A549 (cell line): ENCODE data around the gene SYNGR2. TPM values are rescaled to one million over a fixed set of nuclear protein-coding genes. Genes with fewer than 3 reads are reported as not detected.

Experiments
- ATAC-seq, 2 experiments: fragments of 200-7000 bp in 1 of 2; fragments of >200 bp in 1 of 2; cut with Nextera tagmentation in 1 of 2; cut with Tn5 transposase in 1 of 2; 3 replicates each; pipeline versions ENCODE4 v1.8.0 to v1.9.1; 2018 to 2020; ENCODE audit warnings: mild to moderate bottlenecking in 1 of 2, moderate library complexity in 1 of 2
- CTCF ChIA-PET: fragments of 300-600 bp; sonication (Branson Sonifier 250); formaldehyde crosslinking; extraction: SDS; loops from one replicate; lab custom pipeline; 2021; ENCODE audit warnings: antibody characterized with exemption, inconsistent platforms; lab: Yijun Ruan, JAX
- POLR2A ChIA-PET: fragments of 350-600 bp; formaldehyde crosslinking; extraction: SDS; loops from one replicate; lab custom pipeline; 2021; ENCODE audit warnings: antibody characterized with exemption, inconsistent platforms; lab: Yijun Ruan, JAX
- DNase-seq, 2 experiments: peaks; one replicate each; pipeline versions ENCODE4 v3.0.0 to v3.0.0-alpha.2; 2011 to 2016; ENCODE audit warnings: low read depth in 1 of 2, low spot score in 1 of 2
- FAIRE-seq: peaks from 2 replicates; lab custom pipeline; 2011; peaks lifted over from hg19 to GRCh38; lab: Jason Lieb, UNC
- H3K27ac ChIP-seq, 2 experiments: fragments of >200 bp; sonication (Bioruptor Twin); formaldehyde crosslinking; 3 replicates each; pipeline ENCODE4 v1.5.1; 2016 to 2017
- H3K4me1 ChIP-seq: fragments of >200 bp; sonication (Bioruptor Twin); formaldehyde crosslinking; 3 replicates; pipeline ENCODE4 v1.6.1; 2016
- H3K4me2 ChIP-seq: fragments of >200 bp; sonication (Bioruptor Twin); formaldehyde crosslinking; 3 replicates; pipeline ENCODE4 v1.6.1; 2016
- H3K4me3 ChIP-seq: fragments of >200 bp; sonication (Bioruptor Twin); formaldehyde crosslinking; 3 replicates; pipeline ENCODE4 v1.5.1; 2016
- H3K9me3 ChIP-seq: fragments of >200 bp; sonication (Bioruptor Twin); formaldehyde crosslinking; 3 replicates; pipeline ENCODE4 v1.6.1; 2016
- ATOH8 ChIP-seq: fragments of 250-450 bp; sonication (Bioruptor Pico); IDR thresholded peaks from 2 replicates; pipeline ENCODE4 v1.5.0; 2020; ENCODE audit warnings: low read depth, mild to moderate bottlenecking, moderate library complexity
- BHLHE40 ChIP-seq: IDR thresholded peaks from 2 replicates; pipeline ENCODE4 v1.6.1; 2012; ENCODE audit warnings: low read depth, low read length, inconsistent platforms
- HOXB5 ChIP-seq: fragments of 250-450 bp; sonication (Bioruptor Pico); IDR thresholded peaks from 2 replicates; pipeline ENCODE4 v1.5.0; 2020; ENCODE audit warnings: mild to moderate bottlenecking, moderate library complexity
- MYC ChIP-seq: IDR thresholded peaks from 2 replicates; pipeline ENCODE4 v1.6.1; 2012; ENCODE audit warnings: mild to moderate bottlenecking, inconsistent platforms, low read length, improper control_type of control experiment, borderline replicate concordance
- PHF8 ChIP-seq: fragments of 200-600 bp; sonication (generic); IDR thresholded peaks from 2 replicates; pipeline ENCODE4 v1.6.1; 2016; ENCODE audit warnings: low read depth, mild to moderate bottlenecking, antibody characterized with exemption, moderate library complexity, borderline replicate concordance
- RNF2 ChIP-seq: fragments of 200-600 bp; sonication (generic); IDR thresholded peaks from 2 replicates; pipeline ENCODE4 v1.6.1; 2016; ENCODE audit warnings: low read depth, mild to moderate bottlenecking, antibody characterized with exemption, moderate library complexity, borderline replicate concordance
- SMC3 ChIP-seq: fragments of >200 bp; sonication (Bioruptor Twin); formaldehyde crosslinking; IDR thresholded peaks from 3 replicates; pipeline ENCODE4 v1.6.1; 2018; ENCODE audit warnings: inconsistent platforms
- ZC3H11A ChIP-seq: fragments of 450-650 bp; IDR thresholded peaks from 2 replicates; pipeline ENCODE4 v1.6.1; 2014; ENCODE audit warnings: antibody characterized with exemption, mild to moderate bottlenecking
- WGBS: methylation state at CpG from one replicate; pipeline ENCODE4 v1.1.6; 2017; ENCODE audit errors: missing lambda C conversion rate; 5-methylcytosine and 5-hydroxymethylcytosine counted together
- polyA plus RNA-seq, 4 experiments: library from polyadenylated mRNA; depleted of rRNA in 3 of 4; stranded (reverse); fragments of >200 nt; fragmentation: RNase III in 1 of 4; extraction: RNeasy Plus Mini Kit Qiagen cat#74134 plus additional on column Dnase treatment in 1 of 4; gene quantifications; 2 replicates in 3 of 4; 3 replicates in 1 of 4; pipeline ENCODE4 v1.2.3, GENCODE V29; 2011 to 2017
- small RNA-seq, 6 experiments: library from RNA; depleted of rRNA; stranded (forward); fragments of <200 nt; gene quantifications; one replicate each; pipeline ENCODE3, GENCODE V24; 2012
- TF ChIP-seq, protein P1 (sequence below): fragments of 250-450 bp; sonication (Bioruptor Pico); IDR thresholded peaks from 2 replicates; pipeline ENCODE4 v1.5.0; 2021; ENCODE audit warnings: mild to moderate bottlenecking, moderate library complexity, borderline replicate concordance
- TF ChIP-seq, protein P2 (sequence below): fragments of >200 bp; sonication (Bioruptor Twin); formaldehyde crosslinking; IDR thresholded peaks from 2 replicates; pipeline ENCODE4 v1.6.1; 2016

Gene SYNGR2
- polyA plus RNA-seq, 2 of the 4 experiments (the other 2 are of a cell fraction): 102 to 113 TPM

- TF ChIP-seq, protein P1, sequence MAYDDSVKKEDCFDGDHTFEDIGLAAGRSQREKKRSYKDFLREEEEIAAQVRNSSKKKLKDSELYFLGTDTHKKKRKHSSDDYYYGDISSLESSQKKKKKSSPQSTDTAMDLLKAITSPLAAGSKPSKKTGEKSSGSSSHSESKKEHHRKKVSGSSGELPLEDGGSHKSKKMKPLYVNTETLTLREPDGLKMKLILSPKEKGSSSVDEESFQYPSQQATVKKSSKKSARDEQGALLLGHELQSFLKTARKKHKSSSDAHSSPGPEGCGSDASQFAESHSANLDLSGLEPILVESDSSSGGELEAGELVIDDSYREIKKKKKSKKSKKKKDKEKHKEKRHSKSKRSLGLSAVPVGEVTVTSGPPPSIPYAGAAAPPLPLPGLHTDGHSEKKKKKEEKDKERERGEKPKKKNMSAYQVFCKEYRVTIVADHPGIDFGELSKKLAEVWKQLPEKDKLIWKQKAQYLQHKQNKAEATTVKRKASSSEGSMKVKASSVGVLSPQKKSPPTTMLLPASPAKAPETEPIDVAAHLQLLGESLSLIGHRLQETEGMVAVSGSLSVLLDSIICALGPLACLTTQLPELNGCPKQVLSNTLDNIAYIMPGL (CRISPR knock-in tag): no peak
- no peak for TF ChIP-seq ATOH8
- no peak for TF ChIP-seq BHLHE40
- TF ChIP-seq, protein P2, sequence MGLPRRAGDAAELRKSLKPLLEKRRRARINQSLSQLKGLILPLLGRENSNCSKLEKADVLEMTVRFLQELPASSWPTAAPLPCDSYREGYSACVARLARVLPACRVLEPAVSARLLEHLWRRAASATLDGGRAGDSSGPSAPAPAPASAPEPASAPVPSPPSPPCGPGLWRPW: no peak
- TF ChIP-seq SMC3: no peak
- TF ChIP-seq HOXB5 (CRISPR knock-in tag): no peak
- TF ChIP-seq RNF2: no peak
These were observed 45.8 kb downstream of the SYNGR2 start, which contains the start of gene BIRC5 (continued) for GRCh38 chr17:78214016-78214705.

DNA sequence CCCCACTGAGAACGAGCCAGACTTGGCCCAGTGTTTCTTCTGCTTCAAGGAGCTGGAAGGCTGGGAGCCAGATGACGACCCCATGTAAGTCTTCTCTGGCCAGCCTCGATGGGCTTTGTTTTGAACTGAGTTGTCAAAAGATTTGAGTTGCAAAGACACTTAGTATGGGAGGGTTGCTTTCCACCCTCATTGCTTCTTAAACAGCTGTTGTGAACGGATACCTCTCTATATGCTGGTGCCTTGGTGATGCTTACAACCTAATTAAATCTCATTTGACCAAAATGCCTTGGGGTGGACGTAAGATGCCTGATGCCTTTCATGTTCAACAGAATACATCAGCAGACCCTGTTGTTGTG, 46.3 kb downstream of the SYNGR2 start:
- TF ChIP-seq ZC3H11A (no peak), PHF8 (no peak)
- H3K4me1 ChIP-seq: peaks cover 9% of the 10 kb centered on the region
- DNase-seq (no peak), FAIRE-seq (no peak), ATAC-seq (no peak)
- H3K4me2 ChIP-seq: peak overlapping the region; percentile 80
- no peaks in the 10 kb centered on the region for H3K9me3 ChIP-seq
- WGBS: 4% methylated on average over 5 of the region's 5 CpGs
- H3K27ac ChIP-seq: peak overlapping the region; percentile 86 to 93
- CTCF ChIA-PET: interaction anchor here (0.7 to 17.1 kb wide), 6 partner anchors 27 to 207 kb away, joined by 3 to 150 read pairs (median 6); partner anchors contain the start of genes AFMID and TK1
- peak overlapping the region; percentile 83 for H3K4me3 ChIP-seq
- POLR2A ChIA-PET: no interaction called here

DNA sequence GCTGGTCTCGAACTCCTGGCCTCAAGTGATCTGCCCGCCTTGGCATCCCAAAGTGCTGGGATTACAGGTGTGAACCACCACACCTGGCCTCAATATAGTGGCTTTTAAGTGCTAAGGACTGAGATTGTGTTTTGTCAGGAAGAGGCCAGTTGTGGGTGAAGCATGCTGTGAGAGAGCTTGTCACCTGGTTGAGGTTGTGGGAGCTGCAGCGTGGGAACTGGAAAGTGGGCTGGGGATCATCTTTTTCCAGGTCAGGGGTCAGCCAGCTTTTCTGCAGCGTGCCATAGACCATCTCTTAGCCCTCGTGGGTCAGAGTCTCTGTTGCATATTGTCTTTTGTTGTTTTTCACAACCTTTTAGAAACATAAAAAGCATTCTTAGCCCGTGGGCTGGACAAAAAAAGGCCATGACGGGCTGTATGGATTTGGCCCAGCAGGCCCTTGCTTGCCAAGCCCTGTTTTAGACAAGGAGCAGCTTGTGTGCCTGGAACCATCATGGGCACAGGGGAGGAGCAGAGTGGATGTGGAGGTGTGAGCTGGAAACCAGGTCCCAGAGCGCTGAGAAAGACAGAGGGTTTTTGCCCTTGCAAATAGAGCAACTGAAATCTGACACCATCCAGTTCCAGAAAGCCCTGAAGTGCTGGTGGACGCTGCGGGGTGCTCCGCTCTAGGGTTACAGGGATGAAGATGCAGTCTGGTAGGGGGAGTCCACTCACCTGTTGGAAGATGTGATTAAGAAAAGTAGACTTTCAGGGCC, 51.2 kb downstream of the SYNGR2 start:
- WGBS: 94% methylated on average over 11 of the region's 11 CpGs
- ATAC-seq: no peak
- TF ChIP-seq BHLHE40 (no peak), ZC3H11A (no peak), MYC (no peak), RNF2 (no peak)
- TF ChIP-seq, all 56 proteins: peak for 0

More for the DNA sequence above, 51.2 kb downstream of the SYNGR2 start:
- DNase-seq (no peak), FAIRE-seq (no peak)
- H3K4me1 ChIP-seq: peaks cover 9% of the 10 kb centered on the region
- H3K27ac ChIP-seq: no peak overlapping the region
- no peak overlapping the region for H3K4me3 ChIP-seq
- ChIA-PET POLR2A (no interaction called here), CTCF (interaction anchor here (1.0 to 17.1 kb wide), 5 partner anchors 21 to 70 kb away, joined by 3 to 150 read pairs (median 3); no protein-coding TSS in a partner anchor)
- H3K9me3 ChIP-seq: no peaks in the 10 kb centered on the region
- no peak overlapping the region for H3K4me2 ChIP-seq

Small RNAs within 50 kb of the gene (small RNA-seq; reads per million reads assigned to genes)
- 0 reads per million in 6 experiments for gene AC087645.1

Other genes with a start within 250 kb of the SYNGR2 start
- 1.3 and 3.4 TPM in 2 replicates for gene TNRC6C, start 209.9 kb upstream of the SYNGR2 start, polyA plus RNA-seq (2011; rRNA removed)
- gene TNRC6C, start 209.9 kb upstream of the SYNGR2 start, polyA plus RNA-seq (2017; fragmentation: RNase III; extraction: RNeasy Plus Mini Kit Qiagen cat#74134 plus additional on column Dnase treatment): 1.7 to 2.4 TPM (median 1.9 TPM) in 3 replicates
- 4.7 and 5.1 TPM in 2 replicates for gene TMC6, start 39.8 kb upstream of the SYNGR2 start, polyA plus RNA-seq (2011; rRNA removed)
- 9.1 to 10.2 TPM (median 9.4 TPM) in 3 replicates for gene TMC6, start 39.8 kb upstream of the SYNGR2 start, polyA plus RNA-seq (2017; fragmentation: RNase III; extraction: RNeasy Plus Mini Kit Qiagen cat#74134 plus additional on column Dnase treatment)
- gene TMC8, start 37.8 kb upstream of the SYNGR2 start, polyA plus RNA-seq (2011; rRNA removed): 0.14 and 0.19 TPM in 2 replicates
- gene TMC8, start 37.8 kb upstream of the SYNGR2 start, polyA plus RNA-seq (2017; fragmentation: RNase III; extraction: RNeasy Plus Mini Kit Qiagen cat#74134 plus additional on column Dnase treatment): 0.16 to 0.32 TPM (median 0.26 TPM) in 3 replicates
- gene C17orf99, start 22.2 kb upstream of the SYNGR2 start, polyA plus RNA-seq (2011; rRNA removed): not detected in 2 replicates
- not detected in 3 replicates for gene C17orf99, start 22.2 kb upstream of the SYNGR2 start, polyA plus RNA-seq (2017; fragmentation: RNase III; extraction: RNeasy Plus Mini Kit Qiagen cat#74134 plus additional on column Dnase treatment)
- gene TK1, start 18.5 kb downstream of the SYNGR2 start, polyA plus RNA-seq (2011; rRNA removed): 86.1 and 90.9 TPM in 2 replicates
- 342 to 380 TPM (median 355 TPM) in 3 replicates for gene TK1, start 18.5 kb downstream of the SYNGR2 start, polyA plus RNA-seq (2017; fragmentation: RNase III; extraction: RNeasy Plus Mini Kit Qiagen cat#74134 plus additional on column Dnase treatment)
- gene AFMID, start 18.8 kb downstream of the SYNGR2 start, polyA plus RNA-seq (2011; rRNA removed): 33.4 and 59.8 TPM in 2 replicates
- gene AFMID, start 18.8 kb downstream of the SYNGR2 start, polyA plus RNA-seq (2017; fragmentation: RNase III; extraction: RNeasy Plus Mini Kit Qiagen cat#74134 plus additional on column Dnase treatment): 43.4 to 46.0 TPM (median 45.2 TPM) in 3 replicates
- gene BIRC5, start 45.7 kb downstream of the SYNGR2 start, polyA plus RNA-seq (2011; rRNA removed): 45.4 and 51.9 TPM in 2 replicates
- 93.5 to 116 TPM (median 109 TPM) in 3 replicates for gene BIRC5, start 45.7 kb downstream of the SYNGR2 start, polyA plus RNA-seq (2017; fragmentation: RNase III; extraction: RNeasy Plus Mini Kit Qiagen cat#74134 plus additional on column Dnase treatment)
- not detected in 2 replicates for gene TMEM235, start 63.0 kb downstream of the SYNGR2 start, polyA plus RNA-seq (2011; rRNA removed)
- gene TMEM235, start 63.0 kb downstream of the SYNGR2 start, polyA plus RNA-seq (2017; fragmentation: RNase III; extraction: RNeasy Plus Mini Kit Qiagen cat#74134 plus additional on column Dnase treatment): not detected in 3 replicates
- 13.3 and 14.7 TPM in 2 replicates for gene SOCS3, start 191.5 kb downstream of the SYNGR2 start, polyA plus RNA-seq (2011; rRNA removed)
- 10.9 to 13.5 TPM (median 11.5 TPM) in 3 replicates for gene SOCS3, start 191.5 kb downstream of the SYNGR2 start, polyA plus RNA-seq (2017; fragmentation: RNase III; extraction: RNeasy Plus Mini Kit Qiagen cat#74134 plus additional on column Dnase treatment)
- gene PGS1, start 210.1 kb downstream of the SYNGR2 start, polyA plus RNA-seq (2011; rRNA removed): 29.5 and 29.6 TPM in 2 replicates
- 23.4 to 27.0 TPM (median 23.7 TPM) in 3 replicates for gene PGS1, start 210.1 kb downstream of the SYNGR2 start, polyA plus RNA-seq (2017; fragmentation: RNase III; extraction: RNeasy Plus Mini Kit Qiagen cat#74134 plus additional on column Dnase treatment)